GM12878 (cell line): Measurements from ENCODE around the gene GNL3. TPM values are rescaled to one million over a fixed set of nuclear protein-coding genes. Genes with fewer than 3 reads are reported as not detected.
A peak's percentile ranks its signal among the peaks of the same experiment; 100 is the strongest.

Experiments used
- CBFB ChIP-seq: IDR thresholded peaks from 2 replicates; pipeline ENCODE4 v1.6.1; 2016; ENCODE audit warnings: antibody characterized with exemption, low read depth
- CBX3 ChIP-seq: fragments of 200-600 bp; sonication (generic); IDR thresholded peaks from 2 replicates; pipeline ENCODE4 v1.6.1; 2016; ENCODE audit warnings: low read depth, borderline replicate concordance
- EGR1 ChIP-seq, 2 experiments: IDR thresholded peaks; 1 replicate in 1 of 2; 2 replicates in 1 of 2; pipeline ENCODE4 v1.6.1; 2011 to 2012; ENCODE audit warnings: low read depth in 2 of 2, low read length in 2 of 2, borderline replicate concordance in 1 of 2, mild to moderate bottlenecking in 1 of 2, moderate library complexity in 1 of 2
- FOXM1 ChIP-seq: IDR thresholded peaks from 2 replicates; pipeline ENCODE4 v1.6.1; 2012; ENCODE audit warnings: low read depth, mild to moderate bottlenecking, inconsistent platforms, low read length, moderate library complexity
- JUNB ChIP-seq: IDR thresholded peaks from 2 replicates; pipeline ENCODE4 v1.6.1; 2016; ENCODE audit warnings: antibody characterized with exemption, mild to moderate bottlenecking
- KLF5 ChIP-seq: fragments of 450-650 bp; IDR thresholded peaks from 2 replicates; pipeline ENCODE4 v1.6.1; 2014; ENCODE audit warnings: mild to moderate bottlenecking; ENCODE audit not compliant: partially characterized antibody
- NFXL1 ChIP-seq: fragments of 450-650 bp; IDR thresholded peaks from 2 replicates; pipeline ENCODE4 v1.6.1; 2017; ENCODE audit warnings: antibody characterized with exemption, mild to moderate bottlenecking, borderline replicate concordance
- NR2C1 ChIP-seq: fragments of 450-650 bp; IDR thresholded peaks from 2 replicates; pipeline ENCODE4 v1.6.1; 2017; ENCODE audit warnings: antibody characterized with exemption, mild to moderate bottlenecking, moderate library complexity
- NR2F1 ChIP-seq: fragments of 450-650 bp; conservative IDR thresholded peaks from 2 replicates; pipeline ENCODE4 v1.6.1; 2017; ENCODE audit warnings: mild to moderate bottlenecking
- NRF1 ChIP-seq: conservative IDR thresholded peaks from 2 replicates; pipeline ENCODE4 v1.6.1; 2011; ENCODE audit warnings: mild to moderate bottlenecking, low read depth, low read length, improper control_type of control experiment
- RAD51 ChIP-seq: fragments of 450-650 bp; IDR thresholded peaks from 2 replicates; pipeline ENCODE4 v1.6.1; 2016; ENCODE audit warnings: moderate library complexity, mild to moderate bottlenecking, inconsistent platforms
- RUNX3 ChIP-seq: IDR thresholded peaks from 2 replicates; pipeline ENCODE4 v1.6.1; 2012; ENCODE audit warnings: low read length, inconsistent platforms
- SIN3A ChIP-seq: IDR thresholded peaks from 2 replicates; pipeline ENCODE4 v1.6.1; 2012; ENCODE audit warnings: low read depth, low read length, improper control_type of control experiment
- SPI1 ChIP-seq: IDR thresholded peaks from 2 replicates; pipeline ENCODE4 v1.6.1; 2011; ENCODE audit warnings: low read depth, mild to moderate bottlenecking, low read length, moderate library complexity, borderline replicate concordance; ENCODE audit not compliant: insufficient read depth
- SREBF1 ChIP-seq: IDR thresholded peaks from 2 replicates; pipeline ENCODE4 v1.6.1; 2012; ENCODE audit warnings: mild to moderate bottlenecking, low read length
- SREBF2 ChIP-seq: IDR thresholded peaks from 2 replicates; pipeline ENCODE4 v1.6.1; 2012; ENCODE audit warnings: mild to moderate bottlenecking, low read length
- TCF7 ChIP-seq: IDR thresholded peaks from 2 replicates; pipeline ENCODE4 v1.6.1; 2014; ENCODE audit warnings: antibody characterized with exemption, borderline replicate concordance
- ZNF207 ChIP-seq: fragments of 450-650 bp; IDR thresholded peaks from 2 replicates; pipeline ENCODE4 v1.6.1; 2014; ENCODE audit warnings: antibody characterized with exemption, mild to moderate bottlenecking, borderline replicate concordance
- ZSCAN29 ChIP-seq: fragments of 450-650 bp; IDR thresholded peaks from 2 replicates; pipeline ENCODE4 v1.6.1; 2017; ENCODE audit warnings: mild to moderate bottlenecking, moderate library complexity
- polyA plus RNA-seq, 11 experiments: library from polyadenylated mRNA; depleted of rRNA in 4 of 11; unstranded in 6 of 11; stranded (reverse) in 5 of 11; fragments of >200 nt; fragmentation: Nextera tagmentation in 4 of 11; fragmentation: Illumina TruSeq in 1 of 11; extraction: Ambion mirVana in 4 of 11; extraction: Trizol in 1 of 11; gene quantifications; 1 replicate in 1 of 11; 2 replicates in 10 of 11; pipeline versions ENCODE4 v1.2.1 to v1.2.3, GENCODE V29; 2011 to 2016; ENCODE audit warnings: inconsistent platforms in 2 of 11, missing spikeins in 2 of 11, low read depth in 1 of 11
- total RNA-seq, 4 experiments: library from RNA; depleted of rRNA in 3 of 4; stranded (reverse); fragments of >200 nt in 3 of 4; fragmentation: Illumina TruSeq in 1 of 4; extraction: Trizol in 1 of 4; gene quantifications; 2 replicates each; pipeline versions ENCODE4 v1.2.1 to v1.2.3, GENCODE V29; 2013 to 2021
- TF ChIP-seq, protein P1 (sequence below): fragments of 150-350 bp; IDR thresholded peaks from 2 replicates; pipeline ENCODE4 v1.6.1; 2016; ENCODE audit warnings: low read depth, low read length
- TF ChIP-seq, protein P2 (sequence below): IDR thresholded peaks from 2 replicates; pipeline ENCODE4 v1.6.1; 2011; ENCODE audit warnings: low read depth, low read length, improper control_type of control experiment, borderline replicate concordance
- TF ChIP-seq, protein P3 (sequence below): IDR thresholded peaks from 2 replicates; pipeline ENCODE4 v1.6.1; 2011; ENCODE audit warnings: borderline replicate concordance, low read depth, mild to moderate bottlenecking, moderate library complexity, low read length; ENCODE audit not compliant: insufficient read depth, poor library complexity, severe bottlenecking

The GNL3 gene
- total and polyA plus RNA-seq, 10 of the 15 experiments (the other 5 are each of a cell fraction or from before 2014, with no cell fraction given): 172 to 368 (median 257) TPM

DNA sequence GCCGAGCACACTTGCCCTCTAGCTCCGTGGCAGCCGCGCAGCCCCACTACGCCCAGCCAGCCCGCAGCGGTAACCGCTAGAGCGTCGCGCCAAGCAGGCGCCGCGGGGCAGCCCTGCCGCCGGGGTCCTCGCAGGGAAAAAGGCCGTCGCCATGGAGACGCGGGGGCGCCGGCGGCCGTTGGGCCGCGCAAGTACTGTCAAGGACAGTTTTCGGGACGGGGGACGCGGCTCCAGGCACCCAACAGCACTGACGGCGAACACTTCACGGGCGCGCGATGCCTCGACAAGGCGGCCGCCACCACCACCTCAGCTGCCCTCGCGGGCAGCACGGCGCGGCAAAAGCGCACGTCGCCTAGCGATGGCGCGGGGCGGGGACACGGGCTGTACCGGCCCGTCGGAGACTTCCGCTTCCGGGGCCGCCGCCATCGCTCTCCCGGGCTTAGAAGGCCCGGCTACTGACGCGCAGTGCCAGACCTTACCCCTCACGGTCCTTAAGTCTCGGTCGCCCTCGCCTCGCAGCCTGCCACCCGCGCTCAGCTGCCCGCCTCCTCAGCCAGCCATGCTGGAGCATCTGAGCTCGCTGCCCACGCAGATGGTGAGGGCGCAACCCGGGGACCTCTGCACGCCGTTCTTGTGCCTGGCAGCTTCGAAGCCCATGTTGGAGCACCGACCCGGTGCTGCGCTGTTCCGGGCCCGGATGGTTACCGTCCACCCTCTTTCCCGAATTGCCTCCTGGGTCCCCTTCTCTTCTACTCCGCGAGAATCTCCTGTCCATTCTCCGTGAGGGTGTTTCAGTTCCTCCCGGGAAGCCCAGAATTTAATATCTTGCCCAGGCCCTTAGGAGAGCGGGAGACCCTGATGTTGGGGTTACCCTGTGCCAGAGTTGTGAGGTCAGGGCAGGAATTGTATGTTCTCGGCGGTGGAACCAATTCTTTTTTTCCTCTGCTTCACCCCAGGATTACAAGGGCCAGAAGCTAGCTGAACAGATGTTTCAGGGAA is 20.2 kb downstream of the GNL3 start, which contains the start of the genes GLT8D1 and SPCS1 (continued):
- TF ChIP-seq, protein P1, sequence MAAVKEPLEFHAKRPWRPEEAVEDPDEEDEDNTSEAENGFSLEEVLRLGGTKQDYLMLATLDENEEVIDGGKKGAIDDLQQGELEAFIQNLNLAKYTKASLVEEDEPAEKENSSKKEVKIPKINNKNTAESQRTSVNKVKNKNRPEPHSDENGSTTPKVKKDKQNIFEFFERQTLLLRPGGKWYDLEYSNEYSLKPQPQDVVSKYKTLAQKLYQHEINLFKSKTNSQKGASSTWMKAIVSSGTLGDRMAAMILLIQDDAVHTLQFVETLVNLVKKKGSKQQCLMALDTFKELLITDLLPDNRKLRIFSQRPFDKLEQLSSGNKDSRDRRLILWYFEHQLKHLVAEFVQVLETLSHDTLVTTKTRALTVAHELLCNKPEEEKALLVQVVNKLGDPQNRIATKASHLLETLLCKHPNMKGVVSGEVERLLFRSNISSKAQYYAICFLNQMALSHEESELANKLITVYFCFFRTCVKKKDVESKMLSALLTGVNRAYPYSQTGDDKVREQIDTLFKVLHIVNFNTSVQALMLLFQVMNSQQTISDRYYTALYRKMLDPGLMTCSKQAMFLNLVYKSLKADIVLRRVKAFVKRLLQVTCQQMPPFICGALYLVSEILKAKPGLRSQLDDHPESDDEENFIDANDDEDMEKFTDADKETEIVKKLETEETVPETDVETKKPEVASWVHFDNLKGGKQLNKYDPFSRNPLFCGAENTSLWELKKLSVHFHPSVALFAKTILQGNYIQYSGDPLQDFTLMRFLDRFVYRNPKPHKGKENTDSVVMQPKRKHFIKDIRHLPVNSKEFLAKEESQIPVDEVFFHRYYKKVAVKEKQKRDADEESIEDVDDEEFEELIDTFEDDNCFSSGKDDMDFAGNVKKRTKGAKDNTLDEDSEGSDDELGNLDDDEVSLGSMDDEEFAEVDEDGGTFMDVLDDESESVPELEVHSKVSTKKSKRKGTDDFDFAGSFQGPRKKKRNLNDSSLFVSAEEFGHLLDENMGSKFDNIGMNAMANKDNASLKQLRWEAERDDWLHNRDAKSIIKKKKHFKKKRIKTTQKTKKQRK: no peak
- no peak for TF ChIP-seq JUNB
- TF ChIP-seq KLF5: peak; percentile 56
- no peak for TF ChIP-seq SREBF1
- peak; percentile 80 for TF ChIP-seq RUNX3
- TF ChIP-seq SPI1: peak; percentile 21
- TF ChIP-seq TCF7: no peak
- no peak for TF ChIP-seq SREBF2
- peak; percentile 77; the same call in 1 of the 2 replicates for TF ChIP-seq NR2F1
- TF ChIP-seq, protein P2, sequence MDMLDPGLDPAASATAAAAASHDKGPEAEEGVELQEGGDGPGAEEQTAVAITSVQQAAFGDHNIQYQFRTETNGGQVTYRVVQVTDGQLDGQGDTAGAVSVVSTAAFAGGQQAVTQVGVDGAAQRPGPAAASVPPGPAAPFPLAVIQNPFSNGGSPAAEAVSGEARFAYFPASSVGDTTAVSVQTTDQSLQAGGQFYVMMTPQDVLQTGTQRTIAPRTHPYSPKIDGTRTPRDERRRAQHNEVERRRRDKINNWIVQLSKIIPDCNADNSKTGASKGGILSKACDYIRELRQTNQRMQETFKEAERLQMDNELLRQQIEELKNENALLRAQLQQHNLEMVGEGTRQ: no peak
- peak in 1 of 2 experiments; percentile 60; a peak in 2 of 3 replicates for TF ChIP-seq EGR1 (IDR thresholded peaks at IDR 0.05; ENCODE audit: borderline replicate concordance in 1 of 2, low read depth in 2 of 2, low read length in 2 of 2)
- peak; percentile 98 for TF ChIP-seq SIN3A
- TF ChIP-seq ZNF207: peak; percentile 97
- peak; percentile 22; the same call in 1 of the 2 replicates for TF ChIP-seq ZSCAN29
- TF ChIP-seq NFXL1: no peak
- TF ChIP-seq NRF1: no peak
- no peak; the same call in 1 of the 2 replicates for TF ChIP-seq FOXM1
- TF ChIP-seq CBFB: no peak
- TF ChIP-seq CBX3: no peak
- no peak for TF ChIP-seq RAD51
- TF ChIP-seq, protein P3, sequence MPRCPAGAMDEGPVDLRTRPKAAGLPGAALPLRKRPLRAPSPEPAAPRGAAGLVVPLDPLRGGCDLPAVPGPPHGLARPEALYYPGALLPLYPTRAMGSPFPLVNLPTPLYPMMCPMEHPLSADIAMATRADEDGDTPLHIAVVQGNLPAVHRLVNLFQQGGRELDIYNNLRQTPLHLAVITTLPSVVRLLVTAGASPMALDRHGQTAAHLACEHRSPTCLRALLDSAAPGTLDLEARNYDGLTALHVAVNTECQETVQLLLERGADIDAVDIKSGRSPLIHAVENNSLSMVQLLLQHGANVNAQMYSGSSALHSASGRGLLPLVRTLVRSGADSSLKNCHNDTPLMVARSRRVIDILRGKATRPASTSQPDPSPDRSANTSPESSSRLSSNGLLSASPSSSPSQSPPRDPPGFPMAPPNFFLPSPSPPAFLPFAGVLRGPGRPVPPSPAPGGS: no peak
- TF ChIP-seq NR2C1: peak; percentile 97
